OCI-LY3 (cell line): Measurements from ENCODE around the gene GDF2.

Experiments used
- CTCF ChIP-seq: fragments of 200-600, 300-600 bp; sonication (generic); IDR thresholded peaks from 2 replicates; pipeline ENCODE4 v1.5.1; 2014; ENCODE audit warnings: antibody characterized with exemption, low read length, low read depth
- EZH2phosphoT487 ChIP-seq: fragments of 200-600 bp; shearing (Covaris generic); IDR thresholded peaks from 2 replicates; pipeline ENCODE4 v1.6.1; 2018; ENCODE audit warnings: antibody characterized with exemption, mixed run types, low read depth

GRCh38 chr10:47376522-47377220 lies 54.4 kb downstream of the GDF2 start:
- no peak for TF ChIP-seq CTCF
- TF ChIP-seq EZH2phosphoT487, result 0 out of 2 replicates have a peak, but pooled peaks have one; percentile 32
